Loucy (cell line): ENCODE results near the gene GNAL.

ENCODE experiments used
- H2AFZ ChIP-seq: fragments of 200-600 bp; sonication (generic); 2 replicates; pipeline ENCODE4 v1.6.0; 2016; ENCODE audit warnings: antibody characterized with exemption, mild to moderate bottlenecking, low read length, moderate library complexity
- H3F3A ChIP-seq: fragments of 200-600 bp; 2 replicates; pipeline ENCODE4 v1.6.0; 2016; ENCODE audit warnings: antibody characterized with exemption, low read depth, mild to moderate bottlenecking
- H3K27me3 ChIP-seq: fragments of 200-600 bp; sonication (generic); 2 replicates; pipeline ENCODE4 v1.6.1; 2014; ENCODE audit warnings: low read length, mild to moderate bottlenecking; ENCODE audit not compliant: insufficient read depth, poor library complexity, severe bottlenecking
- H3K36me3 ChIP-seq: fragments of 200-600 bp; sonication (generic); 2 replicates; pipeline ENCODE4 v1.6.1; 2016; ENCODE audit warnings: low read length; ENCODE audit not compliant: insufficient read depth
- H3K4me1 ChIP-seq: fragments of 200-600 bp; sonication (generic); 2 replicates; pipeline ENCODE4 v1.5.1; 2014; ENCODE audit warnings: low read length, mild to moderate bottlenecking; ENCODE audit not compliant: insufficient read depth, poor library complexity, severe bottlenecking
- H3K4me2 ChIP-seq: fragments of 200-600 bp; sonication (generic); 2 replicates; pipeline ENCODE4 v1.6.0; 2014; ENCODE audit warnings: antibody characterized with exemption, low read length, low read depth, mild to moderate bottlenecking; ENCODE audit not compliant: poor library complexity, severe bottlenecking
- H3K4me3 ChIP-seq: fragments of 200-600 bp; sonication (generic); 2 replicates; pipeline ENCODE4 v1.5.1; 2014; ENCODE audit warnings: low read length, mild to moderate bottlenecking, mixed read lengths; ENCODE audit not compliant: poor library complexity, severe bottlenecking
- H3K79me2 ChIP-seq: fragments of 200-600 bp; sonication (generic); 2 replicates; pipeline ENCODE4 v1.6.1; 2014; ENCODE audit warnings: low read length; ENCODE audit not compliant: insufficient read depth
- H3K9ac ChIP-seq: fragments of 200-600 bp; sonication (generic); 2 replicates; pipeline ENCODE4 v1.6.0; 2014; ENCODE audit warnings: mild to moderate bottlenecking, low read depth, low read length, moderate library complexity; ENCODE audit not compliant: poor library complexity, severe bottlenecking
- H3K9me2 ChIP-seq: fragments of 200-600 bp; sonication (generic); replicated peaks from 2 replicates; pipeline ENCODE4 v1.6.1; 2016; ENCODE audit warnings: low read depth, low read length, mixed read lengths
- H3K9me3 ChIP-seq: fragments of 200-600 bp; sonication (generic); 2 replicates; pipeline ENCODE4 v1.6.1; 2014; ENCODE audit warnings: mild to moderate bottlenecking, antibody characterized with exemption, low read length, low read depth; ENCODE audit not compliant: insufficient read depth
- H4K20me1 ChIP-seq: fragments of 200-600 bp; sonication (generic); 2 replicates; pipeline ENCODE4 v1.6.0; 2014; ENCODE audit warnings: antibody characterized with exemption, low read length, mild to moderate bottlenecking; ENCODE audit not compliant: insufficient read depth, poor library complexity, severe bottlenecking
- CTCF ChIP-seq: fragments of 200-600 bp; sonication (generic); conservative IDR thresholded peaks from 2 replicates; pipeline ENCODE4 v1.5.1; 2014; ENCODE audit warnings: mild to moderate bottlenecking, antibody characterized with exemption, low read length
- EZH2phosphoT487 ChIP-seq: fragments of 200-600 bp; IDR thresholded peaks from 2 replicates; pipeline ENCODE4 v1.6.1; 2018; ENCODE audit warnings: antibody characterized with exemption, mild to moderate bottlenecking, moderate library complexity, borderline replicate concordance

Gene GNAL

GRCh38 chr18:11905613-11906012 lies 216.5 kb downstream of the GNAL start:
- Histone ChIP-seq H3K9me2 (no peaks in the 10 kb centered on the region), H3K9ac (no peak overlapping the region), H4K20me1 (no peaks in the 10 kb centered on the region), H3K4me3 (no peak overlapping the region), H3K9me3 (no peaks in the 10 kb centered on the region), H3K27me3 (no peaks in the 10 kb centered on the region), H3K36me3 (no peaks in the 10 kb centered on the region), H2AFZ (no peak overlapping the region), H3K4me1 (peaks cover 39% of the 10 kb centered on the region), H3K4me2 (peak overlapping the region; percentile 9), H3F3A (no peaks in the 10 kb centered on the region), H3K79me2 (peaks cover 14% of the 10 kb centered on the region)
- TF ChIP-seq CTCF (no peak), EZH2phosphoT487 (no peak)

GRCh38 chr18:11906176-11906575 lies 217.1 kb downstream of the GNAL start:
- H3K9me2 ChIP-seq, result no peaks in the 10 kb centered on the region
- no peak for TF ChIP-seq EZH2phosphoT487
- TF ChIP-seq CTCF, result no peak
- H3K79me2 ChIP-seq, result peaks cover 14% of the 10 kb centered on the region
- H3K4me3 ChIP-seq, result no peak overlapping the region
- peaks cover 39% of the 10 kb centered on the region for H3K4me1 ChIP-seq
- peak overlapping the region; percentile 9 for H3K4me2 ChIP-seq
- H3K9me3 ChIP-seq, result no peaks in the 10 kb centered on the region
- H3K36me3 ChIP-seq, result no peaks in the 10 kb centered on the region
- H3F3A ChIP-seq, result no peaks in the 10 kb centered on the region
- H3K27me3 ChIP-seq, result no peaks in the 10 kb centered on the region
- no peak overlapping the region for H2AFZ ChIP-seq
- no peak overlapping the region for H3K9ac ChIP-seq
- no peaks in the 10 kb centered on the region for H4K20me1 ChIP-seq

- no peaks in the 10 kb centered on the region for H3K36me3 ChIP-seq
- peak overlapping the region; percentile 94 for H3K9ac ChIP-seq
- no peaks in the 10 kb centered on the region for H3K9me2 ChIP-seq
- no peak for TF ChIP-seq EZH2phosphoT487
- TF ChIP-seq CTCF, result no peak
- peaks cover 39% of the 10 kb centered on the region for H3K4me1 ChIP-seq
- no peaks in the 10 kb centered on the region for H3K9me3 ChIP-seq
- peak overlapping the region; percentile 95 for H3K4me2 ChIP-seq
- H4K20me1 ChIP-seq, result no peaks in the 10 kb centered on the region
- H3K27me3 ChIP-seq, result no peaks in the 10 kb centered on the region
- H2AFZ ChIP-seq, result peak overlapping the region; percentile 98
- peak overlapping the region; percentile 99 for H3K4me3 ChIP-seq
- H3K79me2 ChIP-seq, result peaks cover 14% of the 10 kb centered on the region
- H3F3A ChIP-seq, result no peaks in the 10 kb centered on the region
These were observed 218.1 kb downstream of the GNAL start for GRCh38 chr18:11906926-11907874.
